Measurements from ENCODE around the gene SLIT1.
A peak's percentile ranks its signal among the peaks of the same experiment; 100 is the strongest.

SLIT1 gene

GRCh38 chr10:97138174-97138573 is 47.6 kb downstream of the SLIT1 start:
- DNase-seq: no peak

- no peak for DNase-seq
Measured at GRCh38 chr10:97136756-97137155, 49.0 kb downstream of the SLIT1 start.

DNA sequence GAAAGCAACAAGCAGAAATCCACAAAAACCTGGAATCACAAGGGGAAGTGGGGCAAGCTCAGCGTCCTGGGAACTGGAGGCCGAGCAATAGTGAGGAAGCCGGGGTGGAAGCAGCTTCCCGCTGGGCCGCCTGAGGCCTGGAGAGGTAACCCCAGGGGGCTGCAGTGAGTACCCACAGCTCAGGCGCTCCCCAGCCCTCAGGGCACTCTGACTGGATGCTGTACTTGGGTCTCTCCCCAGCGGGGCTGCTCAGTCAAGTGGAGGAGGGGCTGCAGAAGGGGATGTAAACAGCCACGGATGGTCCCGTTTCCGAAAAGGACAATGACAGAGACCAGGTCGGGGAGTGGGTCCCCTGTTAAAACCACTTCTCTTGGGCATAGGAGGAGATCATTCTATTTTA is 50.3 kb downstream of the SLIT1 start:
- no peak for DNase-seq

GRCh38 chr10:97134983-97135382 is 50.8 kb downstream of the SLIT1 start:
- no peak for DNase-seq

DNA sequence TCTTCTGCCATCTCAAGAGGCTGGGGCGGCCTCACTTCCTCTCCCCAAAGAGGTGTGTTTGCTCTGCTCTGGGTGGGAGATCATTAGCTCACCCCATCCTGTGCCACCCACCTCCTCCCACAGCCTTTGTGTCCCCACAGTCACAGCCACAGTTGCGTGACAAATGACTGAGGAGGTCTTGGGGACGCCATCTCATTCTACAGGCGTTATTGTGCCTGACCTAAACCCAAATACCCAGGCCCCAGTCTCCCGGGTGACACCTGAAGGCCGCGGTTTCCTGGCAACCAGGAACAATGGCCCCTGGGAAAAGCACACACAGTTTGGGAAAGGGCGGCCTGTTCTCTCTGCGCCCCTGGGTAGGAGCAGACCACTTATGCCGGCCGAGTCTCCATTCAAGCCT is 51.6 kb downstream of the SLIT1 start:
- no peak for DNase-seq

DNA sequence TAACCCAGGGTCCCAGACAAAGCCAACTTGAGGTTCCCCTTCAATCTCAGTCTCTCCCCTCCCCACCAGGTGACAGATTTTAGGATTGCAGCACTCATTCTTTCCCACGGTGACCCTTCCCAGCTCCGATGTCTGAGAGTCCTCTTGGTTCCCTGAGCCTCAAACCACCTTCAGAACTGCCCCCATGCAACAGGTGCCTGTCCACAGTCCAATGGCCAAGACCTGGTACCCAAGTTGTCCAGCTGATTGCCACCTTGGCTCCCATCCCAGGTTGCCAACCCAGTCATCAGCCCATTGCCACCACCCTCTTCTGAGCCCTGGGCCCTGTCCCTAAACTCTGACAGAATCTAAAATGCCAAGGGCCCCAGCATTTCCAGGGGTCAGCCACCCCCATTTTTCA is 53.5 kb downstream of the SLIT1 start:
- DNase-seq: no peak

GRCh38 chr10:97131666-97132065 is 54.1 kb downstream of the SLIT1 start:
- peak; percentile 15 for DNase-seq

- DNase-seq: no peak
Measured at GRCh38 chr10:97131181-97131628, 54.6 kb downstream of the SLIT1 start.

- DNase-seq: no peak
Measured at GRCh38 chr10:97129666-97130065, 56.1 kb downstream of the SLIT1 start.

GRCh38 chr10:97128516-97129154 is 57.1 kb downstream of the SLIT1 start:
- no peak for DNase-seq

DNA sequence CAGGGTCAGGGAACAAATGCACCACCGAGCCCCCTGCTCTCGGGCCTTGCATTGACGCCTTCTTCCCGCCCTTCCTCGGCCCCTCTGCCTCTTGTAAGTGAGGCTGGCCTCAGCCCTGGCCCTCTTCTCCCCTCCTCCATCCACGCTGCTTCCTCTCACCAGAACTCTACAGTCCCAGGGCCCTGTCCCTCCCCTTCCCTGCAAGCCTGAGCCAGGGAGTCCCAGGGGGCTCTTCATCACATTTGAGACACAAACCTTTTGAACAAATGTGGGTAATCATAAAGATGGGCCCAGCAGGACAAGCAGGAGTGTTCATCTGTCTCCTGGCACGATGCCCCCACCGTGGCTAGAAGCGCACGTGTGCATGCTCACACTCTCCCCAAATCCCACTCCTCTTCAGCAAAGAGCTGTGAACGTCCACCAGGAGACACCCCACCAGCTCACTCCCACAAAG is 57.7 kb downstream of the SLIT1 start:
- no peak for DNase-seq

GRCh38 chr10:97127509-97127908 is 58.2 kb downstream of the SLIT1 start:
- no peak for DNase-seq

GRCh38 chr10:97124211-97124610 is 61.5 kb downstream of the SLIT1 start:
- DNase-seq: no peak

- DNase-seq: no peak
Measured at GRCh38 chr10:97123765-97124164, 62.0 kb downstream of the SLIT1 start.

DNA sequence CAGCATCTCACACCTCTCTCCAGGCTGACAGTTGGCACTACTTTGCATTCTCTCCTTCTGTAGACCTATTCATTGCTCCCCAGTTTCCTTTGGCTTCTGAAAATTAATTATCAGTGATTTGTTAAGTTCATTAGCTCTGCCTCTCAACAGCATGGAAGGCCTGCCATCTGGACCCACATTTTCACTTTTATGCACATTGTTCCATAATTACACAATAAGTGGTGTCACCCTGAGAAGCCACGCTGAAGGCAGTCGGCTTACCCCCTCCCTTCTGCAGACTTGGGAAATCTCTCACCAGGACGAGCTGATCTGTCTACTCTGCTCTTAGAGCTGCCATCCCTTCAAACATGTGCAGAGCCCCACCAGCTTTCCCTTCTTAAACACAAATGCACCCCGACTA is 64.7 kb downstream of the SLIT1 start:
- DNase-seq: no peak

- DNase-seq: no peak
Measured at GRCh38 chr10:97120370-97120769, 65.4 kb downstream of the SLIT1 start.

- DNase-seq: no peak
Measured at GRCh38 chr10:97119058-97119745, 66.6 kb downstream of the SLIT1 start.

DNA sequence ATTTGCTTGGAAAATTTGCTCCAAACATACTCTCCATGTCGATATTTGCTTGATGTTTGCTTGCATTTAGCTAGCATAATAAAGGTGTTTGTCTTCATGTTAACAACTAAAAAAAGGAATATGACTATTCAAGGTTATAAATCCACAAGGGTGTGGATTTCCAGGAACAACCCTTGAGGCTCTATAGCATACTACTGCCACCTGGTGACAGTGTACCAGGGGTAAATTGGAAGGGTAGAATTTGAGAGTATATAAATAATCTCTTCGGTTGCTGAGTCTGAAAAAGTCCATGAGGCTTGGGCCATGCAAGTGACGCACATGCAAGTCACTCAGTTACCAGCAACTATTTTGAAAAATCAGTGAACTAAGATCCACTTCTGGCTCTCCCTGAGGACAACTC is 68.4 kb downstream of the SLIT1 start:
- no peak for DNase-seq

GRCh38 chr10:97116462-97117162 is 69.1 kb downstream of the SLIT1 start:
- DNase-seq: no peak

DNA sequence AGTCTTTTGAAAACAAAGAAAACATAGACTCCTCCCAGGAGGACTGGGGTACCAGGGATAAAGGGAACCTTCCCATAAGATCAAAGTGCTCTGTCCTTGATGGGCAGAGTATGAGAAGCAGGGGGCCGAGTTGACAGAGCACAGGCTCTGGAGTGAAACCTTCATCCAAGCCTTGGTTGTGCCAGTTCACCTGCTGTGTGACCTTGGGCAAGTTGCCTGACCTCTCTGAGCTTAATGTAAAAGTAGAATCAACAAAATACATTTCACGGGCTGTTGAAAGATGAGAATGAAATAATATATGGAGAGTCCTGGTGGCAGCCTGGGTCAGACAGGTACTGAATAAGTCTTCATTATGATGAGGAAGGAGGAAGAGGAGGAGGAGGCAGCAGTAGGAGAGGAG is 69.9 kb downstream of the SLIT1 start:
- DNase-seq: no peak

DNA sequence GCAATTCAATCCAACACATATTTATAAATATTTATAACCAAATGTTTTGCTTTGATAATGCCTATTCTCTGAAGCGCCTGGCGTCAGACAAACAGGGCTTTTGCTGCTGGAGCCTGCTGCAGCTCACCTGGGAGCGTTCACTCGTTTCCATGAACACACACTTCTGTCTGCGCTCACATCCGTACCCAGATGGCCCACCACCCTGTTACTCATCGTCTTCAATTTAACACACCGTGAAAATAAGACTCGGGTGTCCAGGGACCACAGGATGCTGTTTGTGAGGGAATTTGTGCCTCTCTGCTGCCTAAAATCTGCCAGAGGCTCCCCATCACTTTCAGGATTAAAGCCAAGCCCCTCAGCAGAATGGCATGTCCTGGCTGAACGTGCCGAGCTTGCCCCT is 74.1 kb downstream of the SLIT1 start:
- DNase-seq: no peak

GRCh38 chr10:97109547-97109946 is 76.2 kb downstream of the SLIT1 start:
- DNase-seq: peak; percentile 12

DNA sequence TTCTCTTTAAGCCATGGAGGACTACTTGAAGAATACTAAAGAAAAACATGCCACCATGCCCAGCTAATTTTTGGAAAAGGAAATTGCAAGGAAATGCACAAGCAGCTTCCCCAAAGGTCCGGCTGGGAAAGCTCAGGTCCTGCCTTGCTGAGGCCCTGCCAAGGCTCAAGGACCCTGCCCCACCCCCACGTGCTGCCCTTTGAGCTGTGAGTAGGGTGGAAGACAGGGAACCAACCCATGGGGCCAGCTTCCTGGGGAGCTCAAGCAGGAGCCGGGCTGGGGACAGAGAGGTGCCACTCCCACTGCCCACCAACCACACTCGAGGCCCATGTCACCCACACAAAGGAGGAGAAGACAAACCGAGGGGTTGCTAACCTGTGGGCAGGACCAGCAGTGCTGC is 78.2 kb downstream of the SLIT1 start:
- no peak for DNase-seq

GRCh38 chr10:97106207-97106606 is 79.6 kb downstream of the SLIT1 start:
- DNase-seq: no peak
